H1 (cell line): Measurements from ENCODE around the gene CDH2. TPM values are rescaled to one million over a fixed set of nuclear protein-coding genes. Genes with fewer than 3 reads are reported as not detected.

ENCODE experiments used
- BRCA1 ChIP-seq: IDR thresholded peaks from 2 replicates; pipeline ENCODE4 v1.6.1; 2012; ENCODE audit warnings: low read depth, low read length, improper control_type of control experiment
- CBX8 ChIP-seq: fragments of 300-800, 300-1000 bp; sonication (generic); IDR thresholded peaks from 2 replicates; pipeline ENCODE4 v1.7.1; 2016; ENCODE audit warnings: low read depth, low read length, borderline replicate concordance
- HDAC6 ChIP-seq: IDR thresholded peaks from one replicate; pipeline ENCODE4 v1.7.1; 2012; ENCODE audit warnings: low read depth, mild to moderate bottlenecking, inconsistent platforms, low read length, moderate library complexity
- PHF8 ChIP-seq: fragments of 200-600 bp; sonication (generic); conservative IDR thresholded peaks from 2 replicates; pipeline ENCODE4 v1.7.1; 2012; ENCODE audit warnings: low read depth, mild to moderate bottlenecking, inconsistent platforms, low read length, moderate library complexity
- RBBP5 ChIP-seq: IDR thresholded peaks from 2 replicates; pipeline ENCODE4 v1.7.1; 2012; ENCODE audit warnings: low read depth, mild to moderate bottlenecking, inconsistent platforms, low read length, moderate library complexity, borderline replicate concordance
- TEAD4 ChIP-seq: IDR thresholded peaks from 2 replicates; pipeline ENCODE4 v1.6.1; 2012; ENCODE audit warnings: low read depth, low read length, inconsistent platforms, mixed read lengths
- polyA plus RNA-seq, 7 experiments: library from polyadenylated mRNA; depleted of rRNA in 3 of 7; stranded (reverse) in 5 of 7; unstranded in 2 of 7; fragments of >200 nt in 5 of 7; fragments of 200-250 nt in 2 of 7; gene quantifications; 1 replicate in 5 of 7; 2 replicates in 1 of 7; 4 replicates in 1 of 7; pipeline versions ENCODE4 v1.2.1 to v1.2.3, GENCODE V29; 2011 to 2013; ENCODE audit warnings: missing spikeins in 2 of 7, mixed read lengths in 2 of 7
- total RNA-seq: library from RNA; stranded (reverse); fragmentation: NEBNext Ultra II Directional; extraction: Animal tissue kit (Norgen Biotek cat#: 25700); gene quantifications from 2 replicates; pipeline ENCODE4 v1.2.1, GENCODE V29; 2021

Gene CDH2
- total and polyA plus RNA-seq, 2 of the 8 experiments (the other 6 are each of a cell fraction or from before 2014, with no cell fraction given), result 15.0 to 56.5 TPM

GRCh38 chr18:28003451-28003850 is 173.5 kb downstream of the CDH2 start (continued):
- TF ChIP-seq CBX8 (no peak), TEAD4 (no peak), PHF8 (no peak), BRCA1 (no peak), HDAC6 (no peak), RBBP5 (no peak)
